Erythroblast (primary cell): ENCODE measurements around the gene SCFD2.

Experiments
- GATA1 ChIP-seq: IDR thresholded peaks from 2 replicates; pipeline ENCODE4 v1.6.1; 2011; ENCODE audit warnings: low read depth, mild to moderate bottlenecking, control low read depth, low read length, moderate library complexity
- POLR2A ChIP-seq: IDR thresholded peaks from 2 replicates; pipeline ENCODE4 v1.6.1; 2011; ENCODE audit warnings: mild to moderate bottlenecking, low read length

- TF ChIP-seq POLR2A (no peak), GATA1 (no peak)
Observed at GRCh38 chr4:52863324-52863723, 502.5 kb downstream of the SCFD2 start.
